ENCODE data around the gene CD200R1L. TPM values are rescaled to one million over a fixed set of nuclear protein-coding genes. Genes with fewer than 3 reads are reported as not detected.
"Not testable (repeated sequence)": the region's sequence is repeated elsewhere in the genome, so short reads cannot be mapped to it uniquely, and the experiment has no call there.

CD200R1L gene
- total RNA-seq, 2 experiments from 2014 or later: not detected

DNA sequence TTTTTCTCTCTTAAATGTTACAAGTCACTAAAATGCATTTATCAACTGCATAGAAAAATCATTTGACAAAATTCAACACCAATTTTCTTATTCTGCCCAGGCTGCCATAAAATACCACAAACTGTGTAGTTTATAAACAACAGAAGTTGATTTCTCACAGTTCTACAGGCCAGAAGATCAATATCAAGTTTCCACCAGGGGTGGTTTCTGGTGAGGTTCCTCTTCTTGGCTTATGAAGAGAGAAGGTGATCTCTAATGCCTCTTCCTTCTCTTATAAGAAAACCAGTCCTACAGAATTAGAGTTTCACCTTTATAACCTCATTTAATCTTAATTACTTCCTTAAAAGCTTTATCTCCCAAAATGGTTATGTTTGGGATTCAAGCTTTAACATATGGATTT, 10.9 kb upstream of the CD200R1L start:
- ChIA-PET CTCF (no interaction called here), POLR2A (no interaction called here)
- Mint-ChIP-seq H3K27ac (peak overlapping the region; percentile 81), H3K4me3 (no peak overlapping the region), H3K9me3 (peaks cover 15% of the 10 kb centered on the region), H3K27me3 (no peaks in the 10 kb centered on the region), H3K36me3 (ENCODE audit: low read depth) (peaks cover 5% of the 10 kb centered on the region), H3K4me1 (ENCODE audit: low read depth) (peaks cover 25% of the 10 kb centered on the region)
- intact Hi-C loops (cut with micrococcal nuclease): loop anchor here (5.0 kb wide), 1 partner anchor 115 kb away; no protein-coding TSS in a partner anchor
- TF ChIP-seq, protein P1, sequence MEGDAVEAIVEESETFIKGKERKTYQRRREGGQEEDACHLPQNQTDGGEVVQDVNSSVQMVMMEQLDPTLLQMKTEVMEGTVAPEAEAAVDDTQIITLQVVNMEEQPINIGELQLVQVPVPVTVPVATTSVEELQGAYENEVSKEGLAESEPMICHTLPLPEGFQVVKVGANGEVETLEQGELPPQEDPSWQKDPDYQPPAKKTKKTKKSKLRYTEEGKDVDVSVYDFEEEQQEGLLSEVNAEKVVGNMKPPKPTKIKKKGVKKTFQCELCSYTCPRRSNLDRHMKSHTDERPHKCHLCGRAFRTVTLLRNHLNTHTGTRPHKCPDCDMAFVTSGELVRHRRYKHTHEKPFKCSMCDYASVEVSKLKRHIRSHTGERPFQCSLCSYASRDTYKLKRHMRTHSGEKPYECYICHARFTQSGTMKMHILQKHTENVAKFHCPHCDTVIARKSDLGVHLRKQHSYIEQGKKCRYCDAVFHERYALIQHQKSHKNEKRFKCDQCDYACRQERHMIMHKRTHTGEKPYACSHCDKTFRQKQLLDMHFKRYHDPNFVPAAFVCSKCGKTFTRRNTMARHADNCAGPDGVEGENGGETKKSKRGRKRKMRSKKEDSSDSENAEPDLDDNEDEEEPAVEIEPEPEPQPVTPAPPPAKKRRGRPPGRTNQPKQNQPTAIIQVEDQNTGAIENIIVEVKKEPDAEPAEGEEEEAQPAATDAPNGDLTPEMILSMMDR (IDR thresholded peaks at IDR 0.05): no peak
- ATAC-seq (no peak), DNase-seq (no peak)

DNA sequence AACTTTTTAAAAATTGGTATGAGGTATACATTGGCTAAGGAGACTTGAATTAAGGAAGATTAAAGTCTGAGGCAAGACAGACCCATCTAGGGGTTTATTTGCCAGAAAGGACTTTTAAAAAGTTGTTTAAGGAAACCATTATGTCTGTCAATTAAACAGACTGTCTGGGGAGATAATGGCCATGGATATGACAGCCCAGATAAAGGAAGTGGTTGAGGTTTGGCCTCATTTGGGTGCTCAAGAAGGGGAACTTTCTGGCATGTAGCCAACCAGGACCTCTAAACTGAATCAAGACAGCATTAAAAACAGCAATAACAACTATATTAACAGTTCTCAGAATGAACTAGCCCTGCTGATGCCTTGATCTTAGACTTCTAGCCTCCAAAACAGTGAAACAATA, 9.9 kb upstream of the CD200R1L start:
- TF ChIP-seq, protein P1 (IDR thresholded peaks at IDR 0.05): no peak
- no peak overlapping the region for H3K4me3 Mint-ChIP-seq
- H3K27ac Mint-ChIP-seq: no peak overlapping the region
- H3K36me3 Mint-ChIP-seq (ENCODE audit: low read depth): peaks cover 5% of the 10 kb centered on the region
- ChIA-PET POLR2A (no interaction called here), CTCF (no interaction called here)
- peaks cover 25% of the 10 kb centered on the region for H3K4me1 Mint-ChIP-seq (ENCODE audit: low read depth)
- DNase-seq (peak; percentile 17), ATAC-seq (no peak)
- H3K27me3 Mint-ChIP-seq: no peaks in the 10 kb centered on the region
- intact Hi-C loops (cut with micrococcal nuclease): loop anchor here (5.0 kb wide), 1 partner anchor 116 kb away; no protein-coding TSS in a partner anchor
- peaks cover 25% of the 10 kb centered on the region for H3K9me3 Mint-ChIP-seq

DNA sequence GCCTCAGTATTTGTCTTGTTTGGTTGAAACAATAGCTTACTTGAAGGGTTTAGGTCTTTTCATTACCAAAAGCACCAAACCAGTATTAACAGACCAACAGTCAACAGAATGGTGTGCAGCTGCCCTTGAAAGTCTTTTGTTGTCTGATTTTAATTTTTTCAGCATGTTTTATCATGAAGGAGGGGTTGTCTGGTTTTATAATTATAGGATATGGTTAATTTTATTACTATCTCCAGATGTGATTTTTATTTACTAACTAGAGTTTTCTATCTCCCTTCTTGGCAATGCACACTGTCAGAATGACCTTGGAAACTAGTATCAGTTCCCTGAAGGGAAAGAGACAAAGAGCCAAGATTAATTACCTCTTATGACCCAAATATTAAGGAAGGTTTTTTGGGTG, 9.2 kb upstream of the CD200R1L start:
- no peak for DNase-seq
- ATAC-seq: no peak
- no peaks in the 10 kb centered on the region for H3K27me3 Mint-ChIP-seq
- CTCF ChIA-PET: interaction anchor here (1.7 kb wide), 1 partner anchor 28 kb away, joined by 3 read pairs; no protein-coding TSS in a partner anchor
- POLR2A ChIA-PET: no interaction called here
- H3K36me3 Mint-ChIP-seq (ENCODE audit: low read depth): peaks cover 10% of the 10 kb centered on the region
- intact Hi-C loops (cut with micrococcal nuclease): loop anchor here (5.0 kb wide), 1 partner anchor 116 kb away; no protein-coding TSS in a partner anchor
- peaks cover 25% of the 10 kb centered on the region for H3K4me1 Mint-ChIP-seq (ENCODE audit: low read depth)
- TF ChIP-seq, protein P1 (IDR thresholded peaks at IDR 0.05): no peak
- no peak overlapping the region for H3K27ac Mint-ChIP-seq
- no peak overlapping the region for H3K4me3 Mint-ChIP-seq
- peaks cover 32% of the 10 kb centered on the region for H3K9me3 Mint-ChIP-seq

DNA sequence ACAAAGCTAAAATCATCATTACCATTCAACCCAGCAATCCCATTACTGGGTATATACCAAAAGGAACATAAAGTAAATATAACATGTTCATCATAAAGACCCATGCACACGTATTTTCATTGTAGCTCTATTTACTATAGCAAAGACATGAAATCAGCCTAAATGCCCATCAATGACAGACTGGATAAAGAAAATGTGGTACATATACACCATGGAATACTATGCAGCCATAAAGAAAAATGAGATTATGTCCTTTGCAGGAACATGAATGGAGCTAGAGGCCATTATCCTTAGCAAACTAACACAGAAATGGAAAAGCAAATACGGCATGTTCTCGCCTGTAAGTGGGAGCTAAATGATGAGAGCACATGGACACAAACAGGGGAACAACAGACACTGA, 8.4 kb upstream of the CD200R1L start:
- DNase-seq, H3K4me3 Mint-ChIP-seq, ATAC-seq, H3K27ac Mint-ChIP-seq, H3K27me3 Mint-ChIP-seq, POLR2A ChIA-PET: not testable (repeated sequence)
- intact Hi-C loops (cut with micrococcal nuclease): loop anchor here (5.0 kb wide), 1 partner anchor 117 kb away; no protein-coding TSS in a partner anchor
- CTCF ChIA-PET: interaction anchor here (1.2 to 1.7 kb wide), 2 partner anchors 29 to 212 kb away, joined by 3 read pairs; no protein-coding TSS in a partner anchor
- Mint-ChIP-seq H3K36me3 (ENCODE audit: low read depth) (peaks cover 12% of the 10 kb centered on the region), H3K9me3 (peaks cover 40% of the 10 kb centered on the region), H3K4me1 (ENCODE audit: low read depth) (peaks cover 25% of the 10 kb centered on the region)

DNA sequence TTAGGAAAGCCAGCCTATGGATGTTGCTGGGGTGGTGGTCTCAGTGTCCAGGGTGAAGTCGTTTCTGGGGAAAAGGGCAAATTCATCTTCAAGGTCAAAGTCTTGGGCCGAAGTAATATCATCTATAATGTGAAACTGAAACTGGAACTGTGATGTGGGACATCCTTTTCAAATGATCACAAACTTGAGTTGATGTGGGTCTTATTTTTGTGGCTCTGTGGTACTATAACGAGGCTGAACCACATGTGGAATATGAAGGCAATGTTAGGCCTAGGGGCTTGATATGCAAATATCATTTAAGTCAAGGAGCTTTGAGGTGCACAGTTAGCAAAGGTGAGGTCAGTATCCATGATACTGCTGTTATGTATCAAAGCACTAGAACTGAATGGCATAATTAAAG, 1.5 kb upstream of the CD200R1L start:
- intact Hi-C loops (cut with micrococcal nuclease): no loop called here
- Mint-ChIP-seq H3K9me3 (peaks cover 40% of the 10 kb centered on the region), H3K4me3 (peak overlapping the region; percentile 22), H3K4me1 (ENCODE audit: low read depth) (peaks cover 28% of the 10 kb centered on the region), H3K27ac (peak overlapping the region; percentile 81), H3K27me3 (no peaks in the 10 kb centered on the region), H3K36me3 (ENCODE audit: low read depth) (peaks cover 13% of the 10 kb centered on the region)
- ATAC-seq (peak; percentile 67), DNase-seq (no peak)
- CTCF ChIA-PET: interaction anchor here (2.1 kb wide), 1 partner anchor 114 kb away, joined by 7 read pairs; no protein-coding TSS in a partner anchor
- TF ChIP-seq, protein P1 (IDR thresholded peaks at IDR 0.05): no peak
- POLR2A ChIA-PET: no interaction called here
